NCI-H345 (cell line): ENCODE measurements around the gene CLCN2.

Experiments used
- DNase-seq: peaks from one replicate; lab custom pipeline; 2025; lab: John Stamatoyannopoulos, UW

Gene CLCN2

GRCh38 chr3:184380627-184381260 is 19.3 kb upstream of the CLCN2 start:
- no peak for DNase-seq

GRCh38 chr3:184380185-184380626 is 18.8 kb upstream of the CLCN2 start:
- DNase-seq: peak; percentile 51

GRCh38 chr3:184379358-184380184 is 18.2 kb upstream of the CLCN2 start, which contains the start of gene CHRD:
Gene CHRD (plus strand): TSS chr3:184380054. CDS start chr3:184380319, 265 bp downstream.
- no peak for DNase-seq

DNA sequence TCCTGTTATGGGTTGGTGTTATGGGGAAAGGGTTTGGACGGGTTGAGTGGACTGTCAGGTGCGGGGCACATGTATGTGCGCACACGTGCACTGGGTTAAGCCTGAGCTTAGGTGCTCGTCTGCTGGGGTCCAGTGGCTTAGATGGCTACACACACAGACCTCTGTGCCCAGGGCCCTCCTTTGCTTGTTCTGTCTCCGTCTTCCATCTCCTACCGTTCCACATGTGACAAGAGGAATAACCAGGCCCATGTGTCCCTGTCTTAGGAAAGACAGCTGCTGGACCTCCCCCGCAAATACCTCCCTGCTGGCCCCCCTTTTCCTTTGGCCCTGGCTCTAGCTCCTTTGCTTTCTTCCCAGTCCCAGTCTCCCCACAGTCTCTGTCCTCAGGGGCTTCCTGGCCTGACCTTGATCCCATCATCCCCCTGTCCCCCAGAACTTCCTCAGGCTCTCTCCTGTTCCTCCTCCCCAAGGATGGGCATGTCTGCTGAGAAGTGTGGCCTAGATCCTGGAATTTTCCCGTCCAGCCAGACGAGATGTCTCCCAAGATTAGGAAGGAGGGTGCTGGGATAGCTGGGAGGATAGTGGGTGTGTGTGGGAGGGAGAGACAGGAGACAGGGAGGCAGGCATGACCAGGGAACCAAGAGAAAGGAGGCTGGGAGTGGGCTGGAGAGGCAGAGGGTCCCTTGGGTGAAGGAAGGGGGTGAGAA is 17.4 kb upstream of the CLCN2 start:
- DNase-seq: no peak

- DNase-seq: no peak
Observed at GRCh38 chr3:184377882-184378445, 16.6 kb upstream of the CLCN2 start, which contains the start of gene THPO. Gene THPO (minus strand): TSS chr3:184378207. CDS start chr3:184376259, 1,948 bp downstream.

- DNase-seq: no peak
Observed at GRCh38 chr3:184377374-184377773, 16.0 kb upstream of the CLCN2 start.

DNA sequence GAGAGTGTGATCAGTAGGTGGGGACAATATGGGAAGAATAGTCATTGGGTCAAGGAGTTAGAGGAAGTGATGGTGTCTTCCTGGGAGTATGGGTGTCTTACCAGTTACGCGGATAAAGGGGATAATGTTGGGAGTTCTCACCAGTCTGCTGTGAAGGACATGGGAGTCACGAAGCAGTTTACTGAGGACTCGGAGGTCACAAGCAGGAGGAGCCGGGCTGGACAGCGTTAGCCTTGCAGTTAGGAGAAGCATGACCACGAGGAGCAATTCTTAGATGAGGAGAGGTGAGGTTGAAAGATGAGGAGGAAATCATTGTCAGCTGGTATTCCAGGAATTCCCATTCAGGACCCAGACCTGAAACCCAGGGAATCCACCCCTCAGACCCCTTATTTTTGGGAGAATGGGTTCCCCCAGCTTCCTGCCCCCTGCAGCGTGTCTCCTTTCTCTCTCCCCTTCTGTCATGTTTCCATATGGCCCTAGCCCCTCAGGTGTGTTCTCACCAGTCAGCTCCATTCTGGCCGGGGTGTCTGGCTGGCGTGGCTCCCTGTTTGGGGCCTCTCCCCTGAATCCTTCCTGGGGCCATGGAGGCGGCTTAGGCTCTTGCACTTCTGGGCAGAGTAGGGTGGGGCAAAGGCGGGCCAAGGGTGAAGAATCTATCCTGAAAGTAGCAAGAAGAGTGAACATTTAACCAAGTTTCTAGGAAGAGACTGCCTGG is 14.5 kb upstream of the CLCN2 start:
- DNase-seq: no peak

- no peak for DNase-seq
Observed at GRCh38 chr3:184373422-184373821, 12.0 kb upstream of the CLCN2 start.

DNA sequence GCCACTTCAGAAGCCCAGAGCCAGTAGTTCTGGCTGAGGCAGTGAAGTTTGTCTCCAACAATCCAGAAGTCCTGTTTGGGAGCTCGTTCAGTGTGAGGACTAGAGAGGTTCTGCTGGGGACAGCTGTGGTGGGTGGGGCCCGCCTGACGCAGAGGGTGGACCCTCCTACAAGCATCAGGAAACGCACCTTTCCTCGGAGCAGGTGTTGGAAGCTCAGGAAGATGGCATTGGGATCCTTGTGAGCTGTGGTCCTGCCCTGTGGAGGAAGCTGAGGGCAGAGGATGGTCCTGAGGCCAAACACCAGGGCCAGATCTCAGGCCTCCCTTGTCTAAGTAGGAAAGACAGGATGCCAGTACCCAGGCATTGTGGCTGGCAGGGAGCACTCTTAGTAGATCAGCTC is 11.5 kb upstream of the CLCN2 start:
- no peak for DNase-seq

DNA sequence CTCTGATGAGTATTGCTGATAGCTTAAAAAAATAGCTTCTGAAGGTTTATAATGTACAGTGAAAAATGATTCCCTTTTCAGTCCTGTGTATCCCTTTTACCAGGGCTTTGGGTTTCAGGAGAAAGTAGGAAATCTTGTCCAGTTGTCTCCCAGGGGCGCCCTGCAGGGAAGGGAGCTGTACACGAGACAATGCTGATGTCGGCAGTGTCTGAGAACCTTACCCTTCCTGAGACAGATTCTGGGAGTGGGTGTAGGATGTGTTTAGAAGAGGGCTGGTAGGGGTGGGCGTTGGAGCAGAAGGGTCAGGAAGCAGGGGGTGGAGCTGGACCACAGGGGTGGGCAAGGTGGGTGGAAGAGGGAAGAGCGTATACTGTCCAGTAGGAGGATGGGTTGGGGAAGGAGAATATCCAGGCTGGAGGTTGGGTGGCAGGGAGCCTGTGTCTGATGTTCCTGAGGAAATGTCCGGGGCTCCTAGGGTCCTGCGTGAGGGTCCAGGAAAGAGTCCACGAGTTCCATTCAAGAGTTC is 11.0 kb upstream of the CLCN2 start:
- no peak for DNase-seq

DNA sequence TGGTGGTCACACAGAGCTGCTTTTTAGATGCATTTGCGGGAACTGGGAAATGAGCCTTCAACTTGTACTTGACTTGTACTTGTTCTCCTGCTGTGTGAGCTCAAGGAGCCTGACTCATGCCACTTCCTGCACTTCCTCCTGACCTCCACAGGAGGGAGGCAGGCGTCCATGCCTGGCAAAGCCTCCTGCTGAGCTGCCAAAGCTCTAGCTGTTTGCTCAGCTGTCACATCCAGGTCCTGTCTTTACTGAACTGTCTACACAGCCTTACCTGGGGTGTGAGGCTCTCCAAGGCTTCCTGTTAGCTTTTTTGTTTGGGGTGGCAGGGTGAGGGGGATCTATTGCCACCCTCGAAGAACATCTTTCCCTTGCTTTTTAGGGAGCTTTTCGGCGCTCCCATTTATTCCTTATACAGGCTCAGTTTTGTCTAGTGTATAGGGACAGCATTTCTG is 10.2 kb upstream of the CLCN2 start:
- peak; percentile 96 for DNase-seq

DNA sequence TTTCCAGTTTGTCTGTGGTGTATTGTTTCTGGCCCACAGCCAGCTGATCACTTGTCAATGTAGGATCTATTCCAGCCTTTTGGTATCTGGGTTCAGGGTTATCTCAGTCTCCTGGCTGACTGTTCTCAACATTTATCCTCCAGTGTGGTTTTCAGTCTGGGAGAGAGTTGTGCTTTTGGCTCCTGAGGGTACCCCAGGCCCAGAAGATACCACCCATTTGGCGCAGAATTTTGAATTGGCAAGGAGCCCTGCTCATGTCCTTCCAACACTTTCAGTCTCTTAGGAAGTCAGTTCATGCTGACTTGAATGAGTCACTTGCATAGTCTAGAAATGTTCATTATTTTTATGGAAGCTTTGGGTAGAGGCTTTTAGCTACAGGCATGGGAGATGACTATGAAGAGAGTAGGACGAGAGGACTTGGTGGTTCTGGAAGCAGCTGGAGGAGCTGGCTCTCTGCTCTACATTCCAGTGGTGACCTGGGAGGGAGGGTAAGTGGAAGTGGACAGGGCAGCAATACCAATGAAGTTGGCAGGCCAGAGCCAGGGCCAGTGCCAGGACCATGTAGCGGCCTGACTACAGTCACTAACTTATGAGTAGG is 7.3 kb upstream of the CLCN2 start:
- DNase-seq: no peak

DNA sequence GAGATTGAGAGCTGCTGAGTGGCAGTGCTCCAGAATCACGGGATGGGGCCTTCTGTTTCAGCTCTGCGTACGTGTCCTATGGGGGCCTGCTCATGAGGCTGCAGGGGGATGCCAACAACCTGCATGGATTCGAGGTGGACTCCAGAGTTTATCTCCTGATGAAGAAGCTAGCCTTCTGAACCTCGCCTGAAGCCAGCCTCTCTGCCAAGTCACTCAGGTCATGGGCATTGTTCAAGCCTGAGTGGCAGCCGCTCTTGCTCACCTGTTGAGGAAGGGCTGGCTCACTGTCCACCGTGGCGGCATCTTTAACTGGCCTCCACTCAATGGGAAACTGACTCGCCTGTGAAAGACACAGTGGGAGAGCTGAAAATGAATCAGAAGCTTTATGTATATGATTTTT is 6.7 kb upstream of the CLCN2 start:
- DNase-seq: no peak

GRCh38 chr3:184366619-184367289 is 5.3 kb upstream of the CLCN2 start:
- no peak for DNase-seq

GRCh38 chr3:184362668-184363546 is 1.5 kb upstream of the CLCN2 start:
- DNase-seq: peak; percentile 99

- DNase-seq: peak; percentile 94
Observed at GRCh38 chr3:184361932-184362667, 695 bp upstream of the CLCN2 start.

GRCh38 chr3:184360929-184361531 is 375 bp downstream of the CLCN2 start:
- DNase-seq: peak; percentile 53
